ENCODE measurements around the gene RAB5B.
A peak's percentile ranks its signal among the peaks of the same experiment; 100 is the strongest.

Gene RAB5B

GRCh38 chr12:56004211-56004610, 30.3 kb downstream of the RAB5B start:
- no peak for TF ChIP-seq CTCF (IDR thresholded peaks at IDR 0.05; ENCODE audit: insufficient read depth, low read depth, low read length, missing control alignments)
- no peak for DNase-seq (ENCODE audit: low read depth)
- H3K4me3 ChIP-seq (ENCODE audit: low read depth, low read length): no peak overlapping the region

DNA sequence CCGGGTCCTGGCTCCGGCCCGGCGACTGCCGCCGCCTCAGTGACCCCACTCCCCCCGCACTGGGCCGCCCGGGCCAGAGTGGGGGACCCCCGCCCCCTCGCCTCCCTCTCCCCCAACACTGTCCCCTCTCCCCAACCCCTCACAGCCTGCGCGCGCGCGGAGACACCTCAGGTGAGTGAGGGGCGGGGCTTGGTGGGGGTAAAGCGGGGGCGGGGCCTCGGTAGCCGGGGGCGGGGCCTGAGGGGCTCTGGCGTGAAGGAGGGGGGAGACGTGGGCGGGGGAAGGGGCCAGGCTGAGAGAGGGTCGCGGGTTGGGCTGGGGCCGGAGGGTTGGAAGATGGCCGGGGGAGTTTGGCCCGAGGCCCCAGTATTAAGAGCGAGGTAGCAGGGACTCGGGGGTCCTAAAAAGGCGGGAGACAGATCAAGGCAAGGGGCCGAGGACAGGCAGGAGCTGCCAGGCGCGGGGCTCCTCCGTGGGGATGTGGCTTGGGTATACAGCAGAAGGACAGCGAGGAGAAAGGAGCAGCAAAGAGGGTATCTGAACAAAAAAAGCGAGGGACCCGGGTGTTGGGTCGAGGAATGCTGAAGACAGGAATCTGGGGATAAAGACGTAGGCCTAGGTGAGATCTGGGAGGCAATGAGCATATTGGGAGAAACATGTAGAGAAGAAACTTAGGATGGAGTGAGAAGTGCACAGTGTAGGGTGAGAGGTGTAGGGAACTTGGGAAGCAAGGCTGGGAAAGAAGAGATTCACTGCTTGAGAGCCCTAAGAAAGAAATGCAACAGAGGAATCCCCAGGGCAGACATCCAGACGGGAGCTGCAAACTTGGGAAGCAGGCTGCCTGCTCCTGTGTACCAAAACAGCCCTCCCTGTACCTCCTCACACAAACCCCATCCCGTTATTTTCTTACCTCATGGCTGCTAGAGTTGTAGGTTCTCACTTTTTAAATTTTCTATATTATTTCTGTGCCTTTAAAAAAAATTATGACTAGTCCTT, 34.0 kb downstream of the RAB5B start:
- peak; percentile 56 for DNase-seq (ENCODE audit: low read depth)
- TF ChIP-seq CTCF (IDR thresholded peaks at IDR 0.05; ENCODE audit: insufficient read depth, low read depth, low read length, missing control alignments): no peak
- peak overlapping the region; percentile 71 for H3K4me3 ChIP-seq (ENCODE audit: low read depth, low read length)

GRCh38 chr12:56010111-56010570, 36.3 kb downstream of the RAB5B start:
- no peak for TF ChIP-seq CTCF (IDR thresholded peaks at IDR 0.05; ENCODE audit: insufficient read depth, low read depth, low read length, missing control alignments)
- H3K4me3 ChIP-seq (ENCODE audit: low read depth, low read length): no peak overlapping the region
- DNase-seq (ENCODE audit: low read depth): no peak

DNA sequence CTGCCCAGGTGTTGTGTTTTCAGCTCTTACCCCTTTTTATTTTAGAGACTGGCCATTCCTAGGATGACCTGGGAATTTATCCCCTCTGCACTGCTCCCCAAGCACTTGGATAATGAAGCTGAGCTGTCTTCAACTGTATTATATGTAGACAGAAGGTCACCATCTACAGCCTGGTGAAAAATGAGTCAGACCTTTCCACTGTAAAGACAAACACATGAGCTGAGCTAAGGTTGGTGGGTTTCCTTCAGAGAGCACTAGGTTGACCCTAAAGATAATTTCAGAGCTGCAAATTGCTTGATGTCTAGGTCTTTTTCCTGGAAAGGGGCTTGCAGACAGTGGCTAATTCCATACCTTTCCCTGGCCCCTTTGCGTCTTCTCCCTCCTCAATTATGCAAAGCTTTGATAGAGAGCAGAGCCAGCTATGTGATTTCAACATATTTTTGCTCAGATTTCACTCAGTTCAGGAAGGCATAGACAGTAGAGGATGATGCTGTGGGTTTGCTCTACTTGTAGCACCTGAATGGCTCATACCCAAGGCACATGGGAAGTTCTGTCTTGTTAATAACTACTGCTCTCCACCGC, 37.7 kb downstream of the RAB5B start:
- DNase-seq (ENCODE audit: low read depth): no peak
- H3K4me3 ChIP-seq (ENCODE audit: low read depth, low read length): no peak overlapping the region
- no peak for TF ChIP-seq CTCF (IDR thresholded peaks at IDR 0.05; ENCODE audit: insufficient read depth, low read depth, low read length, missing control alignments)

- no peak for TF ChIP-seq CTCF (IDR thresholded peaks at IDR 0.05; ENCODE audit: insufficient read depth, low read depth, low read length, missing control alignments)
- no peak for DNase-seq (ENCODE audit: low read depth)
- no peak overlapping the region for H3K4me3 ChIP-seq (ENCODE audit: low read depth, low read length)
These were observed 39.6 kb downstream of the RAB5B start for GRCh38 chr12:56013482-56013881.

DNA sequence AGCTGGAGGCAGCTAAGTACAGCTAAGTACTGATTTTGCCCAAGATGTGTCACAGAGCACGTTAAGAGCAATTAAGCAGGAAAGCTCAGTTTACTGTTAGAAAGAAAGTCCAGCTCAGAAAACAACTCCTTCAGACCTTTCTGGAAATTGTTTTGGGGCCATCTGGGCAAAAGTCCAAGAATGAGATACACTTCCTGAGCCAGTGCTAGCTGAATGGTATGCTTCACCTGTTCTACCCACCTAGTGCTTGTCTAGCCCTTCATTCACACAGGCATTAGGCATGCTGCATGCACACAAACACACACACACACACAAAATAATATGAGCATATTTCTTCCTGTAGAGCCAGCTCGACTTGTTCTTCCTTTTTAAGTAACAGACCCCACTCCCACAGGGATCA, 40.3 kb downstream of the RAB5B start:
- no peak for TF ChIP-seq CTCF (IDR thresholded peaks at IDR 0.05; ENCODE audit: insufficient read depth, low read depth, low read length, missing control alignments)
- no peak overlapping the region for H3K4me3 ChIP-seq (ENCODE audit: low read depth, low read length)
- no peak for DNase-seq (ENCODE audit: low read depth)

Measured in GM12865 (cell line).